Cardiac muscle cell (in vitro differentiated cells and primary cell): ENCODE results near the gene UAP1. TPM values are rescaled to one million over a fixed set of nuclear protein-coding genes. Genes with fewer than 3 reads are reported as not detected.

Experiments
- DNase-seq, 2 donors: peaks; one replicate each; pipeline versions ENCODE4 v3.0.0 to v3.0.0-alpha.2; 2010 to 2017; ENCODE audit warnings: low read depth in 1 of 2, low spot score in 1 of 2
- H3K27ac ChIP-seq: fragments of 200-600 bp; sonication (generic); 2 replicates; pipeline ENCODE4 v1.5.1; 2016
- H3K27me3 ChIP-seq: fragments of 200-600 bp; sonication (generic); 2 replicates; pipeline ENCODE4 v1.6.0; 2016; ENCODE audit warnings: control low read depth
- H3K36me3 ChIP-seq: fragments of 200-600 bp; sonication (generic); 2 replicates; pipeline ENCODE4 v1.5.1; 2016; ENCODE audit warnings: control low read depth
- H3K4me1 ChIP-seq: fragments of 200-600 bp; sonication (generic); 2 replicates; pipeline ENCODE4 v1.8.1; 2017; ENCODE audit warnings: low read depth, mild to moderate bottlenecking, mixed run types
- H3K4me3 ChIP-seq: fragments of 200-600 bp; sonication (generic); 2 replicates; pipeline ENCODE4 v1.5.1; 2016; ENCODE audit warnings: mild to moderate bottlenecking
- H3K9me3 ChIP-seq: fragments of 200-600 bp; sonication (generic); 2 replicates; pipeline ENCODE4 v1.5.1; 2017; ENCODE audit warnings: low read depth, mild to moderate bottlenecking, control low read depth
- polyA plus RNA-seq: library from polyadenylated mRNA; unstranded; fragments of >200 nt; fragmentation: Nextera tagmentation; extraction: Ambion mirVana; gene quantifications from 2 replicates; pipeline ENCODE4 v1.2.1, GENCODE V29; 2016
- total RNA-seq: library from RNA; depleted of rRNA; stranded (reverse); fragments of >200 nt; gene quantifications from 2 replicates; pipeline ENCODE4 v1.2.3, GENCODE V29; 2016
- TF ChIP-seq, protein P1 (sequence below): IDR thresholded peaks from 2 replicates; pipeline ENCODE4 v1.5.1; 2012; ENCODE audit warnings: low read depth, mild to moderate bottlenecking, low read length

Gene UAP1
- total and polyA plus RNA-seq, 2 experiments from 2014 or later, result 24.0 to 25.7 TPM

DNA sequence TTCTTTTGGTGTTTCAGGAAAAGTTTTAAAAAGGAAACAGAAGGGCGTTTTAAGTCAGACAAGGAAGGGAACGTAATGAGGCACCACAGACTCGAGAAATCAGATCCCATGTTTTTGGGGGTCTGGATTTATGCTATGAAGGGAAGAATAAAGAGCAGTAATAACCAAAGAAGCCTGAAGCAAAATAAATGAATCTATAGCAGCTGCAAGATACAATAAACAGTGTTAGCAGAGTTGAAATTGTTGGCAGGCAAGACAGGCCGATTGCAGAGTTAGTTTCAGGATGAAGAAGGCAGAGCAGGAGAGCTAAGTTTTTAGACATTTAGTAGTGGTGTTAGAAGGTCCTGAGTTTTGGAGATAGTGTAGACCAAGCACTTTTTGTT, 71.2 kb downstream of the UAP1 start:
- peak in 1 of 2 donors; percentile 47 for DNase-seq
- TF ChIP-seq, protein P1, sequence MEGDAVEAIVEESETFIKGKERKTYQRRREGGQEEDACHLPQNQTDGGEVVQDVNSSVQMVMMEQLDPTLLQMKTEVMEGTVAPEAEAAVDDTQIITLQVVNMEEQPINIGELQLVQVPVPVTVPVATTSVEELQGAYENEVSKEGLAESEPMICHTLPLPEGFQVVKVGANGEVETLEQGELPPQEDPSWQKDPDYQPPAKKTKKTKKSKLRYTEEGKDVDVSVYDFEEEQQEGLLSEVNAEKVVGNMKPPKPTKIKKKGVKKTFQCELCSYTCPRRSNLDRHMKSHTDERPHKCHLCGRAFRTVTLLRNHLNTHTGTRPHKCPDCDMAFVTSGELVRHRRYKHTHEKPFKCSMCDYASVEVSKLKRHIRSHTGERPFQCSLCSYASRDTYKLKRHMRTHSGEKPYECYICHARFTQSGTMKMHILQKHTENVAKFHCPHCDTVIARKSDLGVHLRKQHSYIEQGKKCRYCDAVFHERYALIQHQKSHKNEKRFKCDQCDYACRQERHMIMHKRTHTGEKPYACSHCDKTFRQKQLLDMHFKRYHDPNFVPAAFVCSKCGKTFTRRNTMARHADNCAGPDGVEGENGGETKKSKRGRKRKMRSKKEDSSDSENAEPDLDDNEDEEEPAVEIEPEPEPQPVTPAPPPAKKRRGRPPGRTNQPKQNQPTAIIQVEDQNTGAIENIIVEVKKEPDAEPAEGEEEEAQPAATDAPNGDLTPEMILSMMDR, result no peak
- Histone ChIP-seq H3K4me1 (peaks cover 22% of the 10 kb centered on the region), H3K4me3 (no peak overlapping the region), H3K9me3 (no peaks in the 10 kb centered on the region), H3K27me3 (no peaks in the 10 kb centered on the region), H3K36me3 (no peaks in the 10 kb centered on the region), H3K27ac (peak overlapping the region; percentile 39)

- Histone ChIP-seq H3K4me1 (peaks cover 22% of the 10 kb centered on the region), H3K9me3 (no peaks in the 10 kb centered on the region), H3K27ac (peak overlapping the region; percentile 39), H3K27me3 (no peaks in the 10 kb centered on the region), H3K36me3 (no peaks in the 10 kb centered on the region), H3K4me3 (no peak overlapping the region)
- peak in 1 of 2 donors; percentile 68 for DNase-seq
- TF ChIP-seq, protein P1, result peak; percentile 34
Measured at GRCh38 chr1:162633081-162633762, 71.7 kb downstream of the UAP1 start.

GRCh38 chr1:162635418-162635817, 73.9 kb downstream of the UAP1 start:
- H3K27ac ChIP-seq, result no peak overlapping the region
- TF ChIP-seq, protein P1, result no peak
- H3K4me1 ChIP-seq, result peaks cover 22% of the 10 kb centered on the region
- H3K4me3 ChIP-seq, result no peak overlapping the region
- no peaks in the 10 kb centered on the region for H3K9me3 ChIP-seq
- H3K36me3 ChIP-seq, result no peaks in the 10 kb centered on the region
- no peaks in the 10 kb centered on the region for H3K27me3 ChIP-seq
- DNase-seq, result no peak

DNA sequence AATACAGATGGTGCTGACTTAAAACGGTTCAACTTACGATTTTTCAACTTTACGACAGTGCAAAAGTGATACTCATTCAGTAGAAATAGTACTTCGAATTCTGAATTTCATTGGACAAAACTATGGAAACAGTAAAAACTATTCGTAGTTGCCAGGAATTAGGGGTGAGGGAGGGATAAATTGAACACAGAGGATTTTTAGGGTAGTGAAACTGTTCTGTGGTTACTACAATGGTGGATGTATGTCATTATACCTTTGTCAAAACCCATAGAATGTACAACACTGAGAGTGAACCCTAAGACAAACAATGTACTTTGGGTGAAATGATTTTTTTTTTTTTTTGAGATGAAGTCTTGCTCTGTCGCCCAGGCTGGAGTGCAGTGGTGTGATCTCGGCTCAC, 78.2 kb downstream of the UAP1 start:
- no peaks in the 10 kb centered on the region for H3K4me1 ChIP-seq
- no peak for DNase-seq
- no peaks in the 10 kb centered on the region for H3K27me3 ChIP-seq

DNA sequence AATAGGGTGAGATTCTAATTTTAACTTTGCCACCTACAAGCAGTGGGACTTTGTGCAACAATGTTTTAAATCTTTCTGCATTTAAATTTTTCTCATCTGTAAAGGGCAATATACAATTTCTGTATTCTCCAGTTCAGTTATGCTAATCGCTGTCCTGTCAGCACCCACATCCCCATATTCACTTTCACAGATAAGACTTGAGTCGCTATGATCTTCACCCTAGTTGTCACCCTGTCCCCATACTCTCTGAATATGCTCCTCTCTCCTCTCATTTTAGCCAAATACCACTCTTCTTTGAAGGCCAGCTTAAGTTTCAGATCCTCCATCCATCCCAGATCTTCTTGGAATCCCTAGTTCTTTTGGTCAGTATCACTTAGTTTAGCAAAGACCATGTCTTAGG, 79.6 kb downstream of the UAP1 start:
- DNase-seq, result no peak
- H3K27me3 ChIP-seq, result no peaks in the 10 kb centered on the region
- TF ChIP-seq, protein P1, result no peak

More for the DNA sequence above, 78.2 kb downstream of the UAP1 start:
- H3K36me3 ChIP-seq, result no peaks in the 10 kb centered on the region
- no peak overlapping the region for H3K27ac ChIP-seq
- TF ChIP-seq, protein P1, result no peak
- no peaks in the 10 kb centered on the region for H3K9me3 ChIP-seq
- H3K4me3 ChIP-seq, result no peak overlapping the region

More for the DNA sequence above, 79.6 kb downstream of the UAP1 start:
- Histone ChIP-seq H3K27ac (no peak overlapping the region), H3K9me3 (no peaks in the 10 kb centered on the region), H3K4me3 (no peak overlapping the region), H3K4me1 (no peaks in the 10 kb centered on the region), H3K36me3 (no peaks in the 10 kb centered on the region)
